Measurements from ENCODE around the gene CD1B.
"Not testable (repeated sequence)": the region's sequence is repeated elsewhere in the genome, so short reads cannot be mapped to it uniquely, and the experiment has no call there.

Gene CD1B

DNA sequence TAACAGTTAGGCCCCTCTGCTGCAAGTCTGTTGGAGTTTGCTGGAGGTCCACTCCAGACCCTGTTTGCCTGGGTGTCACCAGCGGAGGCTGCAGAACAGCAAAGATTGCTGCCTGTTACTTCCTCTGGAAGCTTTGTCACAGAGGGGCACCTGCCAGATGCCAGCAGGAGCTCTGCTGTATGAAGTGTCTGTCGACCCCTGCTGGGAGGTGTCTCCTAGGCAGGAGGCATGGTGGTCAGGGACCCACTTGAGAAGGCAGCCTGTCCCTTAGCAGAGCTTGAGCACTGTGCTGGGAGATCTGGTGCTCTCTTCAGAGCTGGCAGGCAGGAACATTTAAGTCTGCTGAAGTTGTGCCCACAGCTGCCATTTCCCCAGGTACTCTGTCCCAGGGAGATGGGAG is 48.9 kb downstream of the CD1B start:
- not testable (repeated sequence) for H3K27me3 ChIP-seq (ENCODE audit: low read depth, low read length); H3K36me3 ChIP-seq (ENCODE audit: control insufficient read depth in 1 of 2, insufficient read depth in 2 of 2, low read length in 2 of 2); H3K27ac ChIP-seq (ENCODE audit: low read length); H3K9me3 ChIP-seq (ENCODE audit: control insufficient read depth in 1 of 2, low read length in 2 of 2); H3K4me3 ChIP-seq (ENCODE audit: low read depth in 1 of 2, low read length in 2 of 2); H3K4me1 ChIP-seq (ENCODE audit: control insufficient read depth in 1 of 2, insufficient read depth in 2 of 2, low read length in 2 of 2)

All from muscle layer of duodenum (tissue), 2 donors.